CD1c-positive myeloid dendritic cell (primary cell): ENCODE data around the gene IFNAR1.
A peak's percentile ranks its signal among the peaks of the same experiment; 100 is the strongest.
"Not testable (repeated sequence)": the region's sequence is repeated elsewhere in the genome, so short reads cannot be mapped to it uniquely, and the experiment has no call there.

Experiments
- DNase-seq: peaks from one replicate; pipeline ENCODE4 v3.0.0-alpha.2; 2016; ENCODE audit errors: extremely low spot score

IFNAR1 gene

GRCh38 chr21:33308586-33309490 is 15.9 kb upstream of the IFNAR1 start:
- DNase-seq = peak; percentile 64

DNA sequence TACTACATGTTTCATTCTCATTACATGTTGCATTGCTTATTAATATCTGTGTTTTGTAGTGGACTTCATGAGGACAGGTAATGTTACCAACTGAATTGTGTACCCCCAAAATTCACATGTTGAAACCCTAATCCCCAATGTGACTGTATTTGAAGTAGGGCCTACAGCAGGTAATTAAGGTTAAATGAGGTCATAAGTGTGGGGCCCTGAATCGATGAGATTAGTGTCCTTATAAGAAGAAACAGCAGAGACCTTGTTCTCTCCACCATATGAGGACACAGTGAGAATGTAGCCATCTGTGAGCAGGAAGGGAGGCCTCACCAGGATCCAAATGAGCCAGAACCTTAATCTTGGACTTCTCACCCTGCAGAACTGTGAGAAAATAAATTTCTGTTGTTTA is 15.0 kb upstream of the IFNAR1 start:
- no peak for DNase-seq

GRCh38 chr21:33312121-33312520 is 12.6 kb upstream of the IFNAR1 start:
- DNase-seq = no peak

GRCh38 chr21:33313183-33313582 is 11.6 kb upstream of the IFNAR1 start:
- DNase-seq = peak; percentile 29

GRCh38 chr21:33313611-33314010 is 11.2 kb upstream of the IFNAR1 start:
- no peak for DNase-seq

GRCh38 chr21:33314111-33314510 is 10.7 kb upstream of the IFNAR1 start:
- no peak for DNase-seq

DNA sequence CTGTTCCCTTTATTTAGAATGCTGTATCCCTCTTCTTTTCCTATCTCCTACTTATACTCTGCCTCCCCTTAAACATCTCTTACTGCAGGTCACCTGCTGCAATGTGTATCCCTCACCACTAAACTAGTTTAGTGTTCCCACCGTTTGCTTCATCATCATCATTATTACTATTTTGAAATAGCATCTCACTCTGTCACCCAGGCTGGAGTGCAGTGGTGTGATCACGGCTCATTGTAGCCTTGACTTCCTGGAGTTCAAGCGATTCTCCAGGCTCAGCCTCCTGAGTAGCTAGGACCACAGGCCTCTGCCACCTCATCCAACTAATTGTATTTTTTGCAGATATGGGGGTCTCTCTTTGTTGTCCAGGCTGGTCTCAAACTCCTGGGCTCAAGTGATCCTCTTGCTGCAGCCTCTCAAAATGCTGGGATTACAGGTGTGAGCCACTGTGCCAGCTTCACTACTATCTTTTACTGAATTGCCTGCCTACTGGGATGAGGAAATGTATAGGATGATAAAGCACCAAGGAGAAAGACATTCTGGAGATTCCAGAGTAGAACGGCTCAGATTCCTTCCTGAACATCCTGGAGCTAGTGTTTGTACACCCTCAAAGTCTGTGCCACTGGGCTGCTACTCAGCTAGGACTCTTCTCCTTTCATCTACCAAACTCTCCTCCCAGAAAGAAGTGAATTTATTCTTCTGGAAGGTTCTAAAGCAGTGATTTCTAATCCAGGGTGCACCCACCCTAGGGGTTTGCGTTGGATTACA is 8.6 kb upstream of the IFNAR1 start:
- no peak for DNase-seq

DNA sequence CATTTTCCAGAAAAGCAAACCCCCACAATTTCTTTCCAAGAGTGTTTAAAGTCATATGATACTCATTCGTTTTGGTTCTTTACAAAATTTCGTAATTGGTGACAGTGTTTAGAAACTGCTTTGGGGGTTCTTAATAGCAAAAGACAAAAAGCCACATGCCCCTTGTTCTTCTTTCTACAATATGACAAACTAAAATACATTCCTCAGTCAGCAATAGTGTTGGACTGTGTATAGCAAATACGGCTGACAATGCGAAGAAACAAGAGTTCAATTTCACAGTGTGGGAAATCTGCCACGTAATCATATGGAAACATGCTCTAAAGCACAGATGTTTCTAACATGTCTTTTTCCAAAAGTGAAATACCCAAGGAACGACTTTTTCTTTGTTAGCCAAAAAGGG is 7.6 kb upstream of the IFNAR1 start:
- peak; percentile 68 for DNase-seq

- DNase-seq = no peak
These were observed 6.8 kb upstream of the IFNAR1 start for GRCh38 chr21:33317786-33318486.

- not testable (repeated sequence) for DNase-seq
These were observed 3.8 kb upstream of the IFNAR1 start for GRCh38 chr21:33321005-33321404.

DNA sequence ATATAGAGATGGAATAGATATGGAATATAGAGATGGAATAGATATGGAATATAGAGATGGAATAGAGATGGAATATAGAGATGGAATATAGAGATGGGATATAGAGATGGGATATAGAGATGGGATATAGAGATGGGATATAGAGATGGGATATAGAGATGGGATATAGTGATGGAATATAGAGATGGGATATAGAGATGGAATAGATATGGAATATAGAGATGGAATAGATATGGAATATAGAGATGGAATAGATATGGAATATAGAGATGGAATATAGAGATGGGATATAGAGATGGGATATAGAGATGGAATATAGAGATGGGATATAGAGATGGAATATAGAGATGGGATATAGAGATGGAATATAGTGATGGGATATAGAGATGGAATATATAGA is 1.2 kb upstream of the IFNAR1 start:
- DNase-seq = not testable (repeated sequence)

- DNase-seq = peak; percentile 92
These were observed 675 bp downstream of the IFNAR1 start for GRCh38 chr21:33325222-33326067.

GRCh38 chr21:33327326-33327725 is 2.6 kb downstream of the IFNAR1 start:
- no peak for DNase-seq

DNA sequence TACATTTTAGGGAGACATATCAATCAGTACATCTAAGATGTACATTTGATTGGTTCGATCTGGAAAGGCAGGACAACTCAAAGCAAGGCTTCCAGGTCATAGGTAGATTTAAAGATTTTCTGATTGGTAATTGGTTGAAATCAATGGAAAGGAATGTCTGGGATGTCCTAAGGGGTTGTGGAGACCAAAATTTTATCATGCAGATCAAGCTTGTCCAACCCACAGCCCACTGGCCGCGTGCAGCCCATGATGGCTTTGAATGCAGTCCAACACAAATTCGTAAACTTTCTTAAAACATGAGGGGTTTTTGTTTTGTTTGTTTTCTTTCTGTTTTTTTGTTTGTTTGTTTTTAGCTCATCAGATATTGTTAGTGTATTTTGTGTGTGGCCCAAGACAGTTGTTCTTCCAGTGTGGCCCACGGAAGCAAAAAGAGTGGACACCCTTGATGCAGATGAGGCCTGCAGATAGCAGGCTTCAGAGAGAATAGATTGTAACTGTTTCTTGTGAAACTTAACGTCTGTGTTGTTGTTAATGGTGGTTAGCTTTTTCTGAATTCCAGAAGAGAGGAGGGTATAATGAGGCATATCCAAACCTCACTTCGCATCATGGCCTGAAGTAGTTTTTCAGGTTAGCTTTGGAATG is 3.1 kb downstream of the IFNAR1 start:
- no peak for DNase-seq

- no peak for DNase-seq
These were observed 6.0 kb downstream of the IFNAR1 start for GRCh38 chr21:33330726-33331125.

- DNase-seq = no peak
These were observed 7.4 kb downstream of the IFNAR1 start for GRCh38 chr21:33332143-33332542.

DNA sequence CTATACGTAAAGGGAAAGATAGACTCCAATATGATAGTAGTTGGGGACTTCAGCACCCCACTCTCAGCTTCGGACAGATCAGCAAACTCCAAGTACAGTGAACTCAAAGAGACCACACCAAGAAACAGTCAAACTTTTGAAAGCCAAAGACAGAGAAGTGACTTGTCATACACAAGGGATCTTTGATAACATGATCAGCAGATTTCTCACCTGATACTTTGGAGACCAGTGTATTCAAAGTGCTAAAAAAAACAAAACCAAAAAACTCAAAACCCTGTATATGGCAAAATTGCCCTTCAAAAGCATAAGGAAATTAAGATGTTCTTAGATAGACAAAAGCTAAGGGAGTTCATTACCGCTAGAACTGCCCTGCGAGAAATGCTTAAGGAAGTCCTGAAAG is 9.4 kb downstream of the IFNAR1 start:
- DNase-seq = no peak

GRCh38 chr21:33334824-33335223 is 10.1 kb downstream of the IFNAR1 start:
- no peak for DNase-seq

DNA sequence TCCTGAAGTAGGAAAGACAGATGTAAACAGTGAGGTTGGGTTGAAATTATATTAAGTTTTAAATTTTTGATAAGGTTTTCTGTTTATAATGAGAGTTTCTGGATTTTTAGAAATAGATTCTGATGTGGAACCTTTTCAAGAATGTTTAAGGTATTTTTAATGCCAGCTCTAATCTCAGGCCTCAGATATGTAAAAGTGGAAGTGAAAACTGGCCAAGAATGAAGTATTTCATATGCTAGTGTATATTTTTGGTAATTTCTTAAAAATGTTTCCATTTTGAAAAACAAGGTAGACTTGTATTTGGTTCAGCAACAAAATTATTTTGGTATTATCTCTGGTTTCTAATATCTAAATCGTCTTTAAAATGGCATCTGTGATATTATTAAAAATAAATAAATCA is 14.4 kb downstream of the IFNAR1 start:
- peak; percentile 32 for DNase-seq

DNA sequence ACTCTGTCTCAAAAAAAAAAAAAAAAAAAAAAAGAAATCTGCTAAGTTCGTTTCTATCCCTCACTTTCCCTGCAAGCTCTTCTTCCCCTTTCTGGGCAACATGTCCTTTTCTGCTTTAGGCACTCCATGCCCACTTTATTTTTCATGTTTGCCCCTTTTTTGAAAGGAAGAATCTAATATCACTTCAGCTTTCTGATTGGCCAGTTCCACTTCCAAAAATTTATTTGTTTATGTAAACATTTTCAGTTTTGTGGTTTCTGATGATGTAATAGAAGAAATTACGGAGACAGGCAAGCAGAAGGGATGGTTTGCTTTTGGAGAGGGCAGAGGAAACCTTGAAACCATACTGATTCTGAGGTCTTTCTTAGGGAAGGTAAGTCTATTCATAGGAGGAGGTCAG is 15.1 kb downstream of the IFNAR1 start:
- peak; percentile 60 for DNase-seq

DNA sequence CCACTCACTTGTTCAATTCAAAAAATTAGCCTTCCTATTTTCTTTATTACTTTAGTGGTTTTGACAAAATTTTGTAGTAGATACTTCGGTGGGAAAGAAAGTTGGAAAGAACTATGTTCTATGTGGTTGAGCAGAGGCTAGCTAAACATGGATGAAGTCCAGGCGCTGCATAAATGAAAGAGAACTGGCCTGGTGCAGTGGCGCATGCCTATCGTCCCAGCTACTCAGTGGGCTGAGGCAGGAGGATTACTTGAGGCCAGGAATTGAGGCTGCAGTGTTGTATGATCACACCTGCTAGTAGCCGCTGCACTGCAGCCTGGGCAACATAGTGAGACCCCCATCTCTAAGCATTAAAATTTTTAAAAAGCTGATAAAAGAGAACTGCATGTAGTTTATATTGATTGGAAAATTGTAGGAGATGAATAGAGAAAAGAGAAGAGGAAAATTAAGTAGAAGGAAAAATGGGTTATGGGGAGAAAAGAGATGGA is 21.0 kb downstream of the IFNAR1 start:
- no peak for DNase-seq
